Panc1 (cell line): Measurements from ENCODE around the gene RASGEF1C. TPM values are rescaled to one million over a fixed set of nuclear protein-coding genes. Genes with fewer than 3 reads are reported as not detected.

ENCODE experiments used
- ATAC-seq: fragments of 200-7000 bp; cut with Tn5 transposase; 2 replicates; pipeline ENCODE4 v1.9.1; 2020; ENCODE audit warnings: mild to moderate bottlenecking, moderate library complexity
- BruUV-seq: library from RNA; stranded (reverse); fragments of 400-500 nt; replicated peaks from 2 replicates; lab custom pipeline; 2021; lab: Mats Ljungman, UMichigan
- CTCF ChIA-PET: fragments of 300-600 bp; sonication (Branson Sonifier 250); formaldehyde crosslinking; loops from one replicate; lab custom pipeline; 2022; ENCODE audit warnings: antibody characterized with exemption; lab: Charles Lee
- POLR2A ChIA-PET: fragments of 300-600 bp; sonication (Branson Sonifier 250); formaldehyde crosslinking; loops from one replicate; lab custom pipeline; 2022; ENCODE audit warnings: antibody characterized with exemption; lab: Charles Lee
- DNase-seq: peaks from one replicate; pipeline ENCODE4 v3.0.0-alpha.2; 2010; ENCODE audit warnings: low read depth, low spot score
- H3K27ac ChIP-seq: 2 replicates; pipeline ENCODE4 v1.5.1; 2011; ENCODE audit warnings: mild to moderate bottlenecking, low read length, inconsistent platforms
- H3K27me3 ChIP-seq: fragments of 200-500 bp; sonication (Bioruptor generic); 2 replicates; pipeline ENCODE4 v1.6.0; 2014; ENCODE audit warnings: low read length, inconsistent platforms; ENCODE audit not compliant: control insufficient read depth, insufficient read depth
- H3K36me3 ChIP-seq: fragments of 200-500 bp; sonication (Bioruptor generic); 2 replicates; pipeline ENCODE4 v1.5.1; 2014; ENCODE audit warnings: inconsistent platforms, mild to moderate bottlenecking, low read length, moderate library complexity; ENCODE audit not compliant: control insufficient read depth, insufficient read depth
- H3K4me1 ChIP-seq: 2 replicates; pipeline ENCODE4 v1.5.1; 2011; ENCODE audit warnings: inconsistent platforms, mild to moderate bottlenecking, low read length, moderate library complexity; ENCODE audit not compliant: control insufficient read depth, insufficient read depth
- H3K4me3 ChIP-seq, 2 experiments: 2 replicates each; pipeline ENCODE4 v1.5.1; 2011 to 2012; ENCODE audit warnings: low read depth in 2 of 2, low read length in 2 of 2, mild to moderate bottlenecking in 2 of 2, inconsistent platforms in 1 of 2, moderate library complexity in 1 of 2
- H3K9me3 ChIP-seq: fragments of 200-500 bp; sonication (Bioruptor generic); 2 replicates; pipeline ENCODE4 v1.5.1; 2014; ENCODE audit warnings: low read depth, mild to moderate bottlenecking, inconsistent platforms, low read length, moderate library complexity; ENCODE audit not compliant: control insufficient read depth, insufficient read depth
- POLR2AphosphoS5 ChIP-seq: IDR thresholded peaks from 2 replicates; pipeline ENCODE4 v1.6.1; 2012; ENCODE audit warnings: mild to moderate bottlenecking, low read depth, low read length, moderate library complexity
- REST ChIP-seq, 2 experiments: IDR thresholded peaks; 2 replicates each; pipeline ENCODE4 v1.6.1; 2011 to 2012; ENCODE audit warnings: low read depth in 2 of 2, control low read depth in 1 of 2, low read length in 1 of 2, mild to moderate bottlenecking in 1 of 2, moderate library complexity in 1 of 2; ENCODE audit not compliant: insufficient read depth in 1 of 2
- SIN3A ChIP-seq: IDR thresholded peaks from 2 replicates; pipeline ENCODE4 v1.6.1; 2012; ENCODE audit warnings: low read depth, mild to moderate bottlenecking, low read length, moderate library complexity, borderline replicate concordance; ENCODE audit not compliant: insufficient read depth
- TCF7L2 ChIP-seq: IDR thresholded peaks from 2 replicates; pipeline ENCODE4 v1.6.1; 2011; ENCODE audit warnings: mild to moderate bottlenecking, low read depth, low read length, inconsistent platforms
- in situ Hi-C: cut with HindIII; loops from 2 replicates; pipeline ENCODE4 v1.10.0; 2016; ENCODE audit warnings: low sequenced_read_pairs, low pct_unique_long_range_greater_than_20kb
- intact Hi-C: fragments of 100-400 bp; cut with micrococcal nuclease; formaldehyde crosslinking; loops from one replicate; pipeline ENCODE4 v1.10.0; 2022; ENCODE audit not compliant: unreplicated experiment
- total RNA-seq: library from RNA; stranded (reverse); gene quantifications from one replicate; pipeline ENCODE4 v1.2.1, GENCODE V29; 2021; ENCODE audit not compliant: unreplicated experiment
- TF ChIP-seq, protein P1 (sequence below): fragments of 450-650 bp; IDR thresholded peaks from 2 replicates; pipeline ENCODE4 v1.5.1; 2017; ENCODE audit warnings: mild to moderate bottlenecking

RASGEF1C gene
- total RNA-seq, 1 experiment from 2014 or later = 0.49 TPM

GRCh38 chr5:180214870-180215770, 6.1 kb upstream of the RASGEF1C start:
- Histone ChIP-seq H3K27ac (no peak overlapping the region), H3K9me3 (no peaks in the 10 kb centered on the region), H3K4me3 (no peak overlapping the region), H3K36me3 (no peaks in the 10 kb centered on the region), H3K27me3 (no peaks in the 10 kb centered on the region), H3K4me1 (no peaks in the 10 kb centered on the region)
- no peak for DNase-seq
- POLR2A ChIA-PET = no interaction called here
- CTCF ChIA-PET = no interaction called here
- intact Hi-C loops (no loop called here), in situ Hi-C loops (no loop called here)
- no peak for TF ChIP-seq TCF7L2
- TF ChIP-seq REST (IDR thresholded peaks at IDR 0.05; ENCODE audit: insufficient read depth in 1 of 2, low read depth in 2 of 2, low read length in 1 of 2) = no peak
- TF ChIP-seq, protein P1, sequence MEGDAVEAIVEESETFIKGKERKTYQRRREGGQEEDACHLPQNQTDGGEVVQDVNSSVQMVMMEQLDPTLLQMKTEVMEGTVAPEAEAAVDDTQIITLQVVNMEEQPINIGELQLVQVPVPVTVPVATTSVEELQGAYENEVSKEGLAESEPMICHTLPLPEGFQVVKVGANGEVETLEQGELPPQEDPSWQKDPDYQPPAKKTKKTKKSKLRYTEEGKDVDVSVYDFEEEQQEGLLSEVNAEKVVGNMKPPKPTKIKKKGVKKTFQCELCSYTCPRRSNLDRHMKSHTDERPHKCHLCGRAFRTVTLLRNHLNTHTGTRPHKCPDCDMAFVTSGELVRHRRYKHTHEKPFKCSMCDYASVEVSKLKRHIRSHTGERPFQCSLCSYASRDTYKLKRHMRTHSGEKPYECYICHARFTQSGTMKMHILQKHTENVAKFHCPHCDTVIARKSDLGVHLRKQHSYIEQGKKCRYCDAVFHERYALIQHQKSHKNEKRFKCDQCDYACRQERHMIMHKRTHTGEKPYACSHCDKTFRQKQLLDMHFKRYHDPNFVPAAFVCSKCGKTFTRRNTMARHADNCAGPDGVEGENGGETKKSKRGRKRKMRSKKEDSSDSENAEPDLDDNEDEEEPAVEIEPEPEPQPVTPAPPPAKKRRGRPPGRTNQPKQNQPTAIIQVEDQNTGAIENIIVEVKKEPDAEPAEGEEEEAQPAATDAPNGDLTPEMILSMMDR = no peak
- no peak for TF ChIP-seq SIN3A
- no peak for TF ChIP-seq POLR2AphosphoS5
- ATAC-seq = no peak; the same call in 1 of the 2 replicates
- no TSS peak for BruUV-seq

DNA sequence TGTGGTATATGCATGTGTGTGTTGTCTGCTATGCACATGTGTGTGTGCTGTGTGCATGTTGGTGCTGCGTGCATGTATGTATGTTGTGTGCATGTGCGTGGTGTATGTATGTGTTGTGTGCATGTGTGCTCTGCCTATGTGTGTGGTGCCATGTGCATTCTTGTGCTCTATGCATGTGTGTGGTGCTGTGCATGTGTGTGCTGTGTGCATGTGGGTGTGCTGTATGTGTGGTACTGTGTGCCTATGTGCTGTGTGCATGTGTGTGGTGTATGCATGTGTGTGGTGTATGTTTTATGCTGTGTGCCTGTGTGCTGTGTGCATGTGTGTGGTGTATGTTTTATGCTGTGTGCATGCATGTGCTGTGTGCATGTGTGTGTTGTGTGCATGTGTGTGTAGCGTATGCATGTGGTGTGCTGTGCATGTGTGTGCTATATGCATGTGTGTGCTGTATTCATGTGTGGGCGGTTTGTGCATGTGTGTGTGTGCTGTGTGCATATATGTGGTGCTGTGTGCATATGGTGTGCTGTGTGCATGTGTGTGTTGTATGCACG, 4.7 kb upstream of the RASGEF1C start:
- ChIA-PET CTCF (no interaction called here), POLR2A (no interaction called here)
- no peak overlapping the region for H3K4me3 ChIP-seq
- DNase-seq = no peak
- TF ChIP-seq POLR2AphosphoS5 (no peak), TCF7L2 (no peak)
- peaks cover 3% of the 10 kb centered on the region; the same call in 1 of the 2 replicates for H3K4me1 ChIP-seq
- no peak for ATAC-seq
- no TSS peak for BruUV-seq
- H3K27ac ChIP-seq = no peak overlapping the region
- intact Hi-C loops (no loop called here), in situ Hi-C loops (no loop called here)
- no peaks in the 10 kb centered on the region for H3K27me3 ChIP-seq
- H3K9me3 ChIP-seq = no peaks in the 10 kb centered on the region
- H3K36me3 ChIP-seq = no peaks in the 10 kb centered on the region

- peaks cover 4% of the 10 kb centered on the region; the same call in 1 of the 2 replicates for H3K4me1 ChIP-seq
- in situ Hi-C loops (no loop called here), intact Hi-C loops (no loop called here)
- BruUV-seq = no TSS peak
- TF ChIP-seq POLR2AphosphoS5 = no peak
- no peak for TF ChIP-seq REST (IDR thresholded peaks at IDR 0.05; ENCODE audit: insufficient read depth in 1 of 2, low read depth in 2 of 2, low read length in 1 of 2)
- TF ChIP-seq SIN3A = no peak
- TF ChIP-seq TCF7L2 = no peak
- TF ChIP-seq, protein P1 = no peak
- ChIA-PET CTCF (no interaction called here), POLR2A (no interaction called here)
- H3K36me3 ChIP-seq = no peaks in the 10 kb centered on the region
- H3K4me3 ChIP-seq = no peak overlapping the region
- no peak overlapping the region for H3K27ac ChIP-seq
- H3K9me3 ChIP-seq = no peaks in the 10 kb centered on the region
- DNase-seq = no peak
- H3K27me3 ChIP-seq = no peaks in the 10 kb centered on the region
- ATAC-seq = no peak
Measured at GRCh38 chr5:180213256-180213600, 4.2 kb upstream of the RASGEF1C start.
